Measurements from ENCODE around the gene ATP6AP1.
"Not testable (repeated sequence)": the region's sequence is repeated elsewhere in the genome, so short reads cannot be mapped to it uniquely, and the experiment has no call there.

The ATP6AP1 gene, protein sequence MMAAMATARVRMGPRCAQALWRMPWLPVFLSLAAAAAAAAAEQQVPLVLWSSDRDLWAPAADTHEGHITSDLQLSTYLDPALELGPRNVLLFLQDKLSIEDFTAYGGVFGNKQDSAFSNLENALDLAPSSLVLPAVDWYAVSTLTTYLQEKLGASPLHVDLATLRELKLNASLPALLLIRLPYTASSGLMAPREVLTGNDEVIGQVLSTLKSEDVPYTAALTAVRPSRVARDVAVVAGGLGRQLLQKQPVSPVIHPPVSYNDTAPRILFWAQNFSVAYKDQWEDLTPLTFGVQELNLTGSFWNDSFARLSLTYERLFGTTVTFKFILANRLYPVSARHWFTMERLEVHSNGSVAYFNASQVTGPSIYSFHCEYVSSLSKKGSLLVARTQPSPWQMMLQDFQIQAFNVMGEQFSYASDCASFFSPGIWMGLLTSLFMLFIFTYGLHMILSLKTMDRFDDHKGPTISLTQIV

DNA sequence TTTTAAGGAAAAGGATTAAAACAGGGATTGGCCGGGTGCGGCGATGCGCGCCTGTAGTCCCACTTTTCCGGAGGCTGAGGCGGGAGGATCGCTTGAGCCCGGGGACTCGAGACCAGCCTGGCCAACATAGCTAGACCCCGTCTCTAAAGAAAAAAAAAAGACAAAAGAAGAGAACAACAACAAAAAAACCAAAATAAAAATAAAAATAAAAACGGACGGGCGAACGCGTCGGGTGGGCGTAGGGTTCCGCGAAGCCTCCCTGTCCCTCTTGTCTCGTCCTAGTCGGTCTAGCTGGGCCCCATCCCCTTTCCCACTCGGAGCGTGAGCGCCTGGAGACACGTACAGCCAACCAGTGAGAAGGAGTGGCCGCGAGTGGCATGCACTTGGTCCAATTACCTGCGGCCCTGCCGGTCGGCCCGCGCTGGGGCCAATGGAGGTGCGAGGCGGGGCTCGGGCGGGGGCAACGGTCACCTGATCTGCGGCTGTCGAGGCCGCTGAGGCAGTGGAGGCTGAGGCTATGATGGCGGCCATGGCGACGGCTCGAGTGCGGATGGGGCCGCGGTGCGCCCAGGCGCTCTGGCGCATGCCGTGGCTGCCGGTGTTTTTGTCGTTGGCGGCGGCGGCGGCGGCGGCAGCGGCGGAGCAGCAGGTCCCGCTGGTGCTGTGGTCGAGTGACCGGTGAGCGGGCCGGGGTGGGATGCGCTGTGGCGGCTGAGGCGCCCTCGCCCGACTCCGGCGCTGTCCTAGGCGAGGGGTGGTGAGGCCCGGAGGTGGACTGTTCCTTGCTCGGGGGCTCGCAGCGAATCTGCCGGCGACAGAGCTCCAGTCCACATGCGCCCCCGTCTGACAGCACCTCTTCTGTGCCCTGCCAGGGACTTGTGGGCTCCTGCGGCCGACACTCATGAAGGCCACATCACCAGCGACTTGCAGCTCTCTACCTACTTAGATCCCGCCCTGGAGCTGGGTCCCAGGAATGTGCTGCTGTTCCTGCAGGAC, at the start of gene ATP6AP1:
ATP6AP1 (plus strand) TSS at position 502 of the 996 bp plus-strand sequence; CDS start at position 518, 16 bp downstream.
- peak; percentile 78 to 84 for DNase-seq (ENCODE audit: low read depth in 2 of 2)

DNA sequence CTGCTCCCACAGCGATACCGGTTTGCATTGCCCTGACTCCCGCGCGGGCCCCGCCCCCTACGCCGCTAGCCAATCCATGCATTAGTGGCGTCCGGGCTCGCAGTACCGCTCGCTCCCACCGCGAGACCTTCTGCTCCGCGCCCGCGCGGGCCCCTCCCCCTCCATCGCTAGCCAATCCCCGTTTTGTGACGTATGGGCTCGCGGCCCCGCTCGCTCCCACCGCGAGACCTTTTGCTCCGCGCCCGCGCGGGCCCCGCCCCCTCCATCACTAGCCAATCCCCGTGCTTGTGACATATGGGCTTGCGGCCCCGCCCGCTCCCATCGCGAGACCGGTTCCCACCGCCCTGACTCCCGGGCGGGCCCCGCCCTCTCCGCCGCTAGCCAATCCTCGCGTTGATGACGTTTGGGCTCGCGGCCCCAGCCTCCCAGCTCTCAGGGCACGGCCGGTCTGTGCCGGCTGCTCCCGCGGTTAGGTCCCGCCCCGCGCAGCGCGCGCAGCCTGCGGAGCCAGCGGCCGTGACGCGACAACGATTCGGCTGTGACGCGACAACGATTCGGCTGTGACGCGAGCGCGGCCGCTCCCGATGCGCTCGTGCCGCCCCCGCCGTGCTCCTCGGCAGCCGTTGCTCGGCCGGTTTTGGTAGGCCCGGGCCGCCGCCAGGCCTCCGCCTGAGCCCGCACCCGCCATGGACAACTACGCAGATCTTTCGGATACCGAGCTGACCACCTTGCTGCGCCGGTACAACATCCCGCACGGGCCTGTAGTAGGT, 49.5 kb upstream of the ATP6AP1 start, which contains the start of gene EMD:
EMD (plus strand) TSS at position 497 of the 770 bp plus-strand sequence; CDS start at position 687, 190 bp downstream.
- DNase-seq (ENCODE audit: low read depth in 2 of 2), result peak; percentile 90 to 93

DNA sequence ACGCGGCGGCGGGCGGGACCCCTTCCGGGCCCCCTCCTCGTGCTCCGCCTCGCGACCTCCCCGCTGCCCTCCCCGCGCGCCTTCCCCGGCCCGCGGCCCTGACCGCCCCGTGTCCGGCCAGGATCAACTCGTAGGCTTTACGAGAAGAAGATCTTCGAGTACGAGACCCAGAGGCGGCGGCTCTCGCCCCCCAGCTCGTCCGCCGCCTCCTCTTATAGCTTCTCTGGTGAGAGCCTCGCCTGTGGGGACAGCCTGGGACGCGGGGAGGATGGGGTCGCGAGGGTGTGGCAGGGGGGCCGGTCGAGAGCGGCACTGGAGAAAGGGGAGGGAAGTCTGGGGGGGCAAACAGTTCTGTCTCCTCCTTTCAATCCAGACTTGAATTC, 48.9 kb upstream of the ATP6AP1 start:
- no peak for DNase-seq (ENCODE audit: low read depth in 2 of 2)

DNA sequence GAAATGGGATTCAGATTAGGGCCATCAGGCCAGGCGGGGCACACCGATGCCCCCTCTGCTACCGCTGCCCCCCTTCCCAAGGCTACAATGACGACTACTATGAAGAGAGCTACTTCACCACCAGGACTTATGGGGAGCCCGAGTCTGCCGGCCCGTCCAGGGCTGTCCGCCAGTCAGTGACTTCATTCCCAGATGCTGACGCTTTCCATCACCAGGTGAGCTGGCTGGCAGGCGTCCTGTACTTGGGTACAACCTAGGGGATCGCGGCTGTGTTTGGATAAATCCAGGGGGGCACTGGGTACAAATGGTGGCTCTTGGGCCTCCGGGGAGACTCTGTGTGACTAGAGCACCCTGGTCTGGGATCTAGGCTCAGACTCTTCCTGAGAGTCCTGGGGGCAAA, 48.3 kb upstream of the ATP6AP1 start:
- DNase-seq (ENCODE audit: low read depth in 2 of 2), result no peak

DNA sequence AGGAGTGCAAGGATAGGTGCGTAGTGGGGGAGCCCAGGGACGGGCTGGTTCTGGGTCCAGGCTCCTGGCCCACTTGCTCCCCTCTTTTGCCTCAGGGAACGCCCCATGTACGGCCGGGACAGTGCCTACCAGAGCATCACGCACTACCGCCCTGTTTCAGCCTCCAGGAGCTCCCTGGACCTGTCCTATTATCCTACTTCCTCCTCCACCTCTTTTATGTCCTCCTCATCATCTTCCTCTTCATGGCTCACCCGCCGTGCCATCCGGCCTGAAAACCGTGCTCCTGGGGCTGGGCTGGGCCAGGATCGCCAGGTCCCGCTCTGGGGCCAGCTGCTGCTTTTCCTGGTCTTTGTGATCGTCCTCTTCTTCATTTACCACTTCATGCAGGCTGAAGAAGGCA, 47.7 kb upstream of the ATP6AP1 start:
- DNase-seq (ENCODE audit: low read depth in 2 of 2), result no peak

DNA sequence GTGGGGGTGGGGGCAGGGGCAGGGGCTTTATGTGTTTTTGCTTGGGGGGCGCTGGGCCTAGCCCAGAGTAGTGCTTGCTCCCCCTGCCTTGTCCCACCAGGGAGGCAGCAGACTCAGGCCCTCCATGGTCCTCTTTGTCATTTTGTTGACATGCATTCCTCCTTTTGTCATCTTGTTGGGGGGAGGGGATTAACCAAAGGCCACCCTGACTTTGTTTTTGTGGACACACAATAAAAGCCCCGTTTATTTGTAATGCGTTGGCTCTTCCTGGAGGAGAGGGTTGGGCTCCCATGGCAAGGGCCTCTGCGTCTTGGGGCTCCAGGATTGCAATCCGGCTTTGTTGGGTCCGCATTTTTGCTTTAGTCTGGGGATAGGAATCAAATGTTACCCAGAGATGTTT, 47.2 kb upstream of the ATP6AP1 start:
- DNase-seq (ENCODE audit: low read depth in 2 of 2), result no peak

DNA sequence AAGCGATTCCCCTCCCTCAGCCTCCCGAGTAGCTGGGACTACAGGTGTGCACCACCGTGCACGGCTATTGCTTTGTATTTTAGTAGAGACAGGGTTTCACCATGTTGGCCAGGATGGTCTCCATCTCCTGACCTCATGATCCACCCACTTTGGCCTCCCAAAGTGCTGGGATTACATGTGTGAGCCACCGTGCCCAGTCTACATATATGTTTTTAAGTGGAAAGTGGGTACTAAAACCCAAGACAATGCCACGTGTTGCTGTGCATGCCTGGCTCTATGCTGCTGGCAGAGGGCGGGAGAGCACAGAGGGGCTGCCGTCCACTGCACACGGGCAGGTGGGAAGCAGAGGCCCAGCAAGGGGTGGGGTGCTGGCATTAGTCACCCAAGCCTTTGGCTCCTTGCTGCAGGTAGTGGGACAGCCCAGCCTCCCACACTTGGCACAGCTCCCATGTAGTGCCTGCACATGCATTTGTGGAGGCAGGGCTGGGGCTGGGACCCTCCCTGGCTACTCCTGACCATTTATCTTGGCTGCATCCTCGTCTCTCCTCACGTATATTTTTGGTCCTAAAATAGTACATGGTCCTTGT, 45.9 kb upstream of the ATP6AP1 start:
- no peak for DNase-seq (ENCODE audit: low read depth in 2 of 2)

DNA sequence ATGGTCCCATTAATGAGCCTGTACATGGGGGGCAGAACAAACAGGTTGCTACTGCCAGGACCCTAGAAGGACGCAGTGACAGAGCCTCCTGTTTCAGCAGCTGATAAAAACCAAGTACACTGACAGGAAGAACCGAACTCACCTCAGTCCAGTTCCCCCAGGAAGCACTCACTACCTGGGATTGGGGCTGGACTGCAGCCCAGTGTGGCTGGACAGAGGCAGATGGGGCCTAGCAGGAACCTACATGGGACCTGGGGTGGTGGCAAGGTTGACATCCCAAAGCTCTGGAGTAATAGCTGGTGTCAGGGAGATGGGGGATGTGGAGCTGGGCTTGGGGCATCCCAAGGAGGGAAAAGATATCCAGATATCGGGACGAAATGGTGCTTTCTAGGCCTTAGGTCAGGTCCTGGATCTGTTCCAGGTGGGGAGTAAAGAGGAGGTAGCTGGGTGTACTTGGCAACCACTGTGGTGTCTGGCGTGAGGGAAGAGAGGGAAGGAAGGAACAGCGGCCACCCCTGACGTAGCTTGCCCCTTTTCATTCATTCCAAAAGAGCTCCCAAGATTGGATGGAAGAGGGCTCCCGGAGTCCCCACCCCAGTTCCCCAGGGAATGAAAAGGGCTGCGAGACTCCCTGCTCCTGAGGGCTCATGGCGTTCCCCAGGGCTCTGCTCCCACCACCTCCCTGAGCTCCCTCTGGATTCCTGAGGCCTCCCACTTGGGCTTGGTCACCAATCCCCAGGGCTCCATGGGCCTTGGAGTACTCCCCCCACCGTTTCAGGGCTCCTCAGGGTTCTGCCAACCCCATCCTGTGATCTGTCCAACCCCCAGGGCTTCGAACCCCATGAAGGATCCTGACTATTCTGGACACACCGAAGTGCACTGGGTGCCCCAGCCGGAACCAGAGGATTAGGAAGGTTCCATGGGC, 44.9 kb upstream of the ATP6AP1 start:
- no peak for DNase-seq (ENCODE audit: low read depth in 2 of 2)

DNA sequence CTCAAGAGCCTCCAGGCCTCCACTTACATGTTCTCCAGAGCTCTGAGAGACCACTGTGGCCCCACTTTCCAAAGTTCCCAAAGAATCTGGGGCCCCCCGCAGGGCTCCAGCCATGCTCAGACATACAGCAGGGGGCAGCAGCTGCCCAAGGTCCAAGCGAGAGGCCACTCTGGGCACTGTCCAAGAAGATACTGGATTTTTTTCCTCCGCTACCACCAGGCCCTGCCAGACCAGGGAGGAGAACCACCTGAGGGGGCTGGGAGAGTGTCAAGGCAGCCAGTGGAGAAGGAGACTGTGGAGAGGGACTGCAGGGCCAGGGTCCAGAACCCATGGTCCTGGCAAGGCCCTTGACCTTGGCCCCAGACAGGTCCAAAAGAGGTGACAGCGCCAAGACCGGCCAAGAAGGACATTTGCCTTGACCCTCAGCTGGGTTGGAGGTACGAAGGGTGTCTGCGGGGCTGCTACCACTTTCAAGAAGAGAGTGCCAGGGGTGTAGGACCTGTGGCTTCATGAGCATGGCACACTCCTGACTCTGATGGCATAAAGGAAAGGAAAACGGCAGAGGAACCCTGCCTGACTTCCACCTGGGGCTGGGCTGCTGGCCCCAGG, 44.1 kb upstream of the ATP6AP1 start:
- DNase-seq (ENCODE audit: low read depth in 2 of 2), result no peak

DNA sequence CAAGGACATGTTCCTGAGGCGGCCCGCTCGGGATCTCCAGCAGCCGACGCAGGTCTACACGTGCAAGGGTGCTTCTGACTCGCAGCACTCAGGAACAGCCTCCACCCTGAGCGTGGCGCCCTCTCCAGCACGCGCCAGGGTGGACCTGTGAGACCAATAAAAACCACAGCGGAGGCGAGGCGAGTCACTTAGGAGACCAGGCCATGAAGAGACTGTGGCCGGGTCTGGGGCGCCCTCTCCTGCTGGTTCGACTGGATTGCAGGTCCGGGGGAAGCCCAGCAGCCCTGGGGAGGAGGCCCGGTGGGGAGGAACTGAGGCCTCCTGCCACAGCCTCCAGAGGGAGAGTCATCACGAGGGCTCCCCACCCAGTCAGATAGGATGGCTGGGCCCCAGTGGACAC, 40.4 kb upstream of the ATP6AP1 start:
- DNase-seq (ENCODE audit: low read depth in 2 of 2), result not testable (repeated sequence)

DNA sequence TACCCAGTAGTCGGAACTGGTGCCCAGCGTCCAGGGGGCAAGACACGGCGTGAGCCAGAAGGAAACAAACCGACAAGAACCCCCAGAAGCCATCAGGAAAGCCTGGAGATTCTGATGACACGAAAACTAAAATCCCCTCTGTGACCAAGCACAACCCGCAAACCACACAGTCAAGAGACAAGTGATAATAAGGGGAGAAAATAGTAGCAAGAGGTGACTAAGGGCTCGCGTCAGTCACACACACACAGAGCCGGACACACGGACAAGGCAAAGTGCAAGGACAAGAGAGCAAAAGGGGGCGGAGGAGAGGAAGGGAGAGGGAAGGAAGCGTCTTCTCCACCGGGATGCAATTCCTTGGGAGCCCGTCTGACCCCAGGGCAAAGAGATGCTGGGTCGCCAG, 39.8 kb upstream of the ATP6AP1 start:
- DNase-seq (ENCODE audit: low read depth in 2 of 2), result not testable (repeated sequence)

DNA sequence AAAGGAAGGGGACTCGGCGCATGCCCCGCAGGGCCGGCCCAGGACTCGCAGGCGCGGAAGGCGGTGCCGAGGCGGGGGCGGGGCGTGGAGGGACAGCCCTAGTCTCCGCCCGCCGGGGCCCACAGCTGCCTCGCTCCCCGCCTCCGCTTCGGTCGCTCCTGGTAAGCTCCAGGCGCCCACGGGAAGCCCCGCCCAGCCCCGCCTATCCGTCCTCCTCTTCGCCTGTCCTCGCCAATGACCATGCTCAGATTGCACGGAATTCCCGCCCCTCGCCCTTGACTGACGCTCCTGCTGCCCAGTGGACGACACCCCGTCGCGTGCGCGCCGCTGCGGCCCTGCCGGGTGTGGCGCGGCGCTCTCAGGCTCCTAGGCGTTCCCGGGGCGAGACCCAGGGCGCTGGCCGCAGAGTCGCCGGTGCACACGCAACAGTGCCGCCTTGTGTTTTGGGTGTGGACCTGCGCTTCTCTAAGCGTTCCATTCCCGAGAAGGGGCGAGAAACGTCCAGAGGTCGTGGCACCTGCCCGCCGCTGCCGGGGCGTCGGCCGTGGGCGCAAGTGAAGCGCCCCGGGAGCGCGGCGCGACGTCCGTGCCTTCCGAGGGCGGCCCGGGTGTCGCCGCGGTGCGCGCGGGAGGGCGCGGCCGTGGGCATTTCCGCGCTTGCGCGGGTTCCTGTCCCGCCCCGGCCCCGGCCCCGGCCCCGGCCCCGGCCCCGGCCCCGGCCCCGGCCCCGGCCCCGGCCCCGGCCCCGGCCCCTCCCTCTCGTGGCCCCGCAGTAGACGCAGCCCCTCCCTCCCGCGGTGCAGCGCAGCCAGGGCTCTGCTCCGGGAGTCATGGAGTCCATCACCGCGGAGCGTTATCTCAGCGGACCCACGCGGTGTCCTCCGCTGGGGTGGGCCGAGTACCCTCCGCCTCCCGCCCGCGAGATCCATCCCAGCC, 38.4 kb upstream of the ATP6AP1 start:
- DNase-seq (ENCODE audit: low read depth in 2 of 2), result not testable (repeated sequence)

DNA sequence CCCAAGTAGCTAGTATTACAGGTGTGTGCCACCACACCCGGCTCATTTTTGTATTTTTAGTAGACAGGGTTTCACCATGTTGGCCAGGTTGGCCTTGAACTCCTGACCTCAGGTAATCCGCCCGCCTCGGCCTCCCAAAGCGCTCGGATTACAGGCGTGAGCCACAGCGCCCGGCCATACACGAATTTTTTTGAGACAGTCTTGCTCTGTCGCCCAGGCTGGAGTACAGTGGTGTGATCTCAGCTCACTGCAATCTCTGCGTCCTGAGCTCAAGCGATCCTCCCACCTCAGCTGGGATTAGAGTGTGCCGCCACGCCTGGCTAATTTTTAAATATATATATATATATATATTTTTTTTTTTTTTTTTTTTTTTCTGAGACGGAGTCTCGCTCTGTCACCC, 32.1 kb upstream of the ATP6AP1 start:
- DNase-seq (ENCODE audit: low read depth in 2 of 2), result not testable (repeated sequence)

DNA sequence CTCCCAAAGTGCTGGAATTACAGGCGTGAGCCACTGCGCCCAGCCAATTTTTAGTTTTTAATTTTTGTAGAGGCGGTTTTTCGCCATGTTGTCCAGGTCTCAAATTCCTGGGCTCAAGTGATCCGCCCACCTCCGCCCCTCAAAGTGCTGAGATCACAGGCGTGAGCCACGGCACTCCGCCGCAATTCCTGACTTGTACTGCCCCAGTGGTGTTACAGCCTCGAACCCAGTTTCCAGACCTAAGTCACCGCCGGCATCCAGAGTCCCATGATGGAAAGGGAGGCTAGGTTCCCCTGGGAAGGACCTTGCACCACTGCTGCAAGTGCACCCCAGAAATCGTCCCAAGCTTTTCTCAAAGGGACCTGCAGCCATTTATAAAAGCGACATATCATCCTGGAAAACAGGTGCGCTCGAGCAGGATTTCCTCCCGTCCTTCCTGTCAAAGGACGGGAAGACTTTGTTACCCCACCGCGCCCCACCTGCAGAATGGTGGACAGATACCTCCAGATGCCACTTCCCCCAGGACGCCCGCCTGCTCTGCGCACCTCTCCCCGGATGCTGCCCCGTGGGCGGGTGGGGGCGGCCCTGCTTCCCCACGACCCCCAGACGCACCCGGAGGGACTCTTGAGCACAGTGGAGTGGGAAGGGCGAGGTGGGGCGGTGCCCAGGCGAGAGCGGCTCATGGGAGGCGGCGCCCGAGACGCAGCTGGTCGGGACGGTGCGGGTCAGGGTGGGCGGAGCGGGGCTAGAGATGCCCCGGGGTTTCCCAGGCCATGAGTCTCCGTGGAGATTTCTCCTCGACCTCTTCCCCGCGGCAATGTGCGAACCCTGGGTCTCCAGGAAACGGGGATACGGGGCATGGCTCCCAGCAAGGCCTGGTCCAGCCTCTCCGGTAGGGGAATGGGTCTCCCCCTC, 31.2 kb upstream of the ATP6AP1 start:
- DNase-seq (ENCODE audit: low read depth in 2 of 2), result peak; percentile 49 to 63

DNA sequence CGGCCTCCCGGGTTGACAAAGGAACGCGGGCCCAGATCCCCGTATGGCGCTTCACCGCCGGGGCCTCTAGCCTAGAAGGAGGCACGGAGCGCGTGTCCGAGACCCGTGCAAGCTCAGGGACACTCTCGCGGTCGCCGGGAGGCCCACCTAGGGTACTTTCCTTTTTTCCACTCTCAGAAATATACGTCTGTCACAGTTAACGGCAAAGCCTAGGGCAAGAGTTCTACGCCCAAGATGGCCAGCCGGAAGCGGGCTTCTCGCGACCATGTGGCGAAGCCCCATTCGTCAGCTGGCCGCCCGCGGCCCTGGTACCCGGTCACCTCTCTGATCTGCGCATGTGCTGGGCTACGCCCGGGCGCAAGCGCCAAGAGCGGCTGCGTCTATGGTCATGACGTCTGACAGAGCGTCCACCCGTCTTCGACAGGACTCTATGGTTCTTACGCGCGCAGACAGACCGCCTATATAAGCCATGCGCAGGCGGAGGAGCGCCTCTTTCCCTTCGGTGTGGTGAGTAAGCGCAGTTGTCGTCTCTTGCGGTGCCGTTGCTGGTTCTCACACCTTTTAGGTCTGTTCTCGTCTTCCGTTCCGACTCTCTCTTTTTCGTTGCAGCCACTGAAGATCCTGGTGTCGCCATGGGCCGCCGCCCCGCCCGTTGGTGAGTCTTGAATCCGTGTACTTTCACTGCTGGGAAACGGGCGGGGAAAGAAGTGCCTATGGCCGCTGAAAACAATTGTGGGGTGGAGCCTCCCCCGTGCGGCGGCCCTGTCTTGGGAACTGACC, 30.4 kb upstream of the ATP6AP1 start, which contains the start of gene RPL10:
RPL10 (plus strand) TSS at position 490 of the 780 bp plus-strand sequence; CDS start at position 633, 143 bp downstream.
- DNase-seq (ENCODE audit: low read depth in 2 of 2), result peak; percentile 75 to 80

Data from stimulated activated CD4-positive, alpha-beta T cell treated with anti-CD3 and anti-CD28 coated beads, Interleukin-4, amount 100 ng/mL, for 48 hours (primary cell).